ENCODE results near the gene TGDS.
"Not testable (repeated sequence)": the region's sequence is repeated elsewhere in the genome, so short reads cannot be mapped to it uniquely, and the experiment has no call there.

Gene TGDS

DNA sequence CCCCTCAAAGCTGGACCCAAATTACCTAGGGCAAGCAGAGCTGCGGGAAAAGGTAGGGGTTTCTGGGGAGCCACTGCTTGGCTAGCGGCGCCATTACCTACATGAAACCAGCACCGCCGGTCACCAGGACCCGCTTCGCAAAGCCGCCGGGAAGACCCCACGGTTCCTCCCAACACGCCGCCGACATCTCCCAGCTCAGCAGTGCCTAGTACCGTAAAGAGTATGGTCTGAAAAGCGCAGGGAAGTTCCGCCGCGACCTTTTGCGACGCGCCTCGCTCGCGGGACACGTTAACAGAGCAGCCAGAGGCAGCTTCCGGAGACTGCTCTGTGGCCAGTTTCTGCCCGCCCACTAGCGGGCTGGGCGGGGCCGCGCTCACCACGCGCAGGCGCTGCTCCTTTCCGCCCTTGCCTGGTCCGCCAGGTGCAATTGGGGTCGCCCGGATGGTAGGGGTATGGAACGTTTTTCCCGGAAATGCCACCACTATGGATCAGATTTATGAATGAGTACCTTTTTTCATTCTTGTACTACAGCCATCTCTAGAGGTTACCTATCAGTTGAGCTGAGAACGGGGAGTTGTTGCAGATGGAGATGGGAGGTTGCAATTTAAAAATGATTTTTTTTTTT is at the start of gene TGDS:
TGDS (minus strand) TSS at position 203 of the 625 bp plus-strand sequence; CDS start at position 187, 16 bp downstream.
- DNase-seq: peak; percentile 98

DNA sequence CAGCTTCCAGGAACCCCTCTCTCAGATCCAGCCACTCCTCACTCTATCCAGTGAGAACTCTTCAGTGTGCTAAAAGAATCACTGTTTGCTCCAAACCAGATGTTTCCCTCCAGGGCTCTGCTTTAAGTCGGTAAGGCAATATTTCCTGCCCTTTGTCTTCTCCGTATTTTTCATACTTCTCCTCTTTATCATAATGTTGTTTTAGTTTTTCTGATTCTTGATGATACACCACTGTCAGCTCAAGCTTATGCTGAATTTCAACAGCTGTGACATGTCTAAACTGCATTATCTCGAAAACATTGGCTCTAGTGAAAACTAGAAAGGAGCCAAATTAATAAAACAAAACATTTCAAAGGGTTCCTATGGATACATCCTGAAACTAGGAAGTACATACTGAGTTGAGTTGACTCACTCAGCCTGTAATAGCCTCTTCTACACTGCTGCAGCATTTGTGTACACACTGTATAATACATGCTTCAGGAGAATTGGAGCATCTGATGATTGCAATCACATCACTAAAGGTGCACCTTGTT is 45.5 kb upstream of the TGDS start:
- no peak for DNase-seq

DNA sequence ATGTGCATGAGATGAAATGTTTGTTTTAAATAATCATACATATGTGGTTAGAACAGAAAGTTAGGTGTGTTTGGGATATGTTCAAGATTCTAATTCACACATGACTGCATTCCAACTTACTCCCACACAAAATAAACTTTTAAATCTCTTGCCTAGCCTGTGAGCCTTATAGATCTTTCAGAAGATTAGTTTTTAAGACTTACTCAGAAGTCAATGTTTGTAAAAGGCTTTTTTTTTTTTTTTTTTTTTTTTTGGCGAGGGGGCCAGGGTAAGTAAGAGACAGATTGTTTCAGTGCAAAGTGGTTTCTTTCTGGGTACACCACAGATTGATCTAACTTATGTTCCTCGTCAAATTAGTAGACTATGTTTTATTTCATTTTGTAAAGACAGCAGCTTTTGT is 44.8 kb upstream of the TGDS start:
- no peak for DNase-seq

DNA sequence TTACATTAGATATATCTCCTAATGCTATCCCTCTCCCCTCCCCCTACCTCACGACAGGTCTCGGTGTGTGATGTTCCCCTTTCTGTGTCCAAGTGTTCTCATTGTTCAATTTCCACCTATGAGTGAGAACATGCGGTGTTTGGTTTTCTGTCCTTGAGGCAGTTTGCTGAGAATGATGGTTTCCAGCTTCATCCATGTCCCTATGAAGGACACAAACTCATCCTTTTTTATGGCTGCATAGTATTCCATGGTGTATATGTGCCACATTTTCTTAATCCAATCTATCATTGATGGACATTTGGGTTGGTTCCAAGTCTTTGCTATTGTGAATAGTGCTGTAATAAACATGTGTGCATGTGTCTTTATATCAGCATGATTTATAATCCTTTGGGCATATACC is 41.7 kb upstream of the TGDS start:
- not testable (repeated sequence) for DNase-seq

DNA sequence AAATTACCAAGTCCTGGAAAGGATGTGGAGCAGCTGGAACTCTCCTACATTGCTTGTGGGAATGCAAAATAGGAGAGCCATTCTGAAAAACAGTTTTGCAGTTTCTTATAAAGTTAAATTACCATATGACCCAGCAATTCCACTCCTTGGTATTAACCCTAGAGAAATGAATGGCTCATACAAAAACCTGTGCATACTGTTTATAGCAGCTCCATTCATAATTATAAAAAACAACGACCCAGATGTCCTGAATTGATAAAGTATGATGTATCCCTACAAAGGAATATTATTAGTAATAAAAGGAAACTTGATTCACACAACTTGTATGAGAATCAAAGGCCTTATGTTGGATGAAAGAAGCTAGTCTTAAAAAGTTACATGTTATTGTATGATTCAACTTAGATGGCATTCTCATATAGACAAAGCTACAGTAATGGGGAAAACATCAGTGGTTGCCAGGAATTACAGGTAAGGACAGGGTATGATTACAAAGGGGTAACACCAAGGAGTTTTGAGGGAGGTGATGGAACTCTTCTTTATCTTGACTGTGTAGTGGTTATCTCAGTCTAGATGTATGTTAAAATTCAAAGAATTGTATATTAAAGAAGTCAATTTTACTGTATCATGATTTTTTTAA is 41.1 kb upstream of the TGDS start:
- no peak for DNase-seq

DNA sequence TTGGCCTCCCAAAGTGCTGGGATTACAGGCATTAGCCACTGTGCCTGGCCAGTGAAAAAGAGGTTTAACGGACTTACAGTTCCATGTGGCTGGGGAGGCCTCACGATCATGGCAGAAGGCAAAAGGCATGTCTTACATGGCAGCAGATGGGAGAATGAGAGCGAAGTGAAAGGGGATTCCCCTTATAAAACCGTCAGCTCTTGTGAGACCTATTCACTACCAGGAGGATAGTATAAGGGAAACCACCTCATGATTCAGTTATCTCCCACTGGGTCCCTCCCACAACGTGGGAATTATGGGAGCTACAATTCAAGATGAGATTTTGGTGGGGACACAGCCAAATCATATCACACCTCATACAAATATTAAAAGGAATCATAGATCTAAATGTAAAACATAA is 40.1 kb upstream of the TGDS start:
- DNase-seq: peak; percentile 66

DNA sequence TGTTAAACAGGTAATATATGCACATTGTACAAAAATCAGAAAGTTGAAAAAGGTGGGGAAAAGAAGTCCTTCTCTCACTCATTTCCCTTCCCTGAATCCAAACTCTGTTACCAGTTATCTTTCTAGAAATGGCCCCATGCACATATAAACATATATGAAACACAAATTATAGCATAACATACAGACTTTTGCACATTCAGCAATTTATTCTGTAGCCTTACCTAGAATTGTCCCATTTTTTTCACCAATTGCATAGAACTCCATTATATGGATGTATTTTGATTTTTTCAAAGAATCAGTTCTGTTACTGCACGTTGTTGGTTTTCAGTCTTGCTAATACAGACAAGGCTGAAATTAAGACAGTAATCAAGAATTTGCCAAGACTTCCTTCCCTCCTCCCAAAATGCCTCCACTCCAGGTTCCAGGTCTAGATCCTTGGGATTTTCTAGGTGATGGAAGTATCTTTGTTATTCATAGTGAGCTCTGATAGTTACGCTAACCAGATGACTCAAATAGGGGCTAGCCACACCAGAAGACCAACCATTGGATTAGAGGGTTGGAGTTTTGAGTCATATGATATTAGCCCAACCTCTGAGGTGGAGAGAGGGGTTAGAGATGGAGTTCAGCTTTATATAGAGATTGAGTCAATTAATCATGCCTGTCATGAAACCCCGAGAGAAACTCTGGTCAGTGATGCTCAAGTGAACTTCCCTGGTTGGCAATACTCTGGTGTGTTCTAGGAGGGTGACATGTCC is 36.5 kb upstream of the TGDS start:
- DNase-seq: no peak

DNA sequence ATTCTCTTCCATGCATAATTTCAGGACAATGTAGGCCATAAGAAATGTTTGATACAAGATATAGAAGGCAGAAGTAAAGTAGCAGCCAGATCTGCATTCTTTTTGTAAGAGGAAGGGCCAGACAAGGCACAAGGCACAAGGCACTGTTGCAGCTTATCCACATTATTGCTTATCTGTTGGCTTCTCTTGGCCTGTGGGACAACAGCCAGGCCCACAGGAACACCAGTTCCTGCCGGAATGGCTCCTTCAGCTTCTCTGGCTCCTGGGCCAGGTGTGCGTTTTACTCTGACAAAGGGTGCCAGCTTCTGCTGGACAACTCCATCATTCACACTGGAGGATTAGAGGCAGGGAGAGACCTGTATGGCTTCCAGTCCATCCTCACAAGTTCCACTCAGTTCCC is 34.9 kb upstream of the TGDS start:
- no peak for DNase-seq

- no peak for DNase-seq
These were observed 27.4 kb upstream of the TGDS start for GRCh38 chr13:94623316-94623715.

GRCh38 chr13:94622344-94622743 is 26.4 kb upstream of the TGDS start:
- no peak for DNase-seq

DNA sequence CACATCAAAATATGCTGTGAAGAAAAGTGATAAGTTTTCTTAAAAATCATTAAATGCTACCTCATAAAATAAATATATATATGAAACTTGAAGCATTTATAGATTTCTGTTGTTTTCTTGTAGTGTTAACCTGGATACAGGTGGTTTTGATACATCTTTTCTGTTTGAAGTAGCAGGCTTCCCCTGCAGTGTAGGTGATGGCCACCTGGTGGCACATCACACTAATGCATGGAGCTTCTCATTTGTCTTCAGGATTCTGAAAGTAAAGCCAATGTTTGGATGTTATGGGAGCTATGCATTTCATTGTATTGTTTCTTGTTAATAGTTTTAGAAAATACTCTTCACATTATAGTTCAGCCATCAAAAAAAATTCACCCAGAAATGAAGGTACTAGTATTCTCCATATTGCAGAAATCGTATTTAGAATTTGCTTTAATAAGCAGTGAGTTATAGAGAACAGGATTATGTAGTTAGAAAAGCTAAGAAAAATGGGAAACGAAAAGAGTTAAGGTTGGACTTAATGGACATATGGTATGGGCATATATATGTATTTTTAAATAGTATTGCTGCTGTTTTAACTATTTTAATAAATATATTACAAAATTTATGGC is 24.4 kb upstream of the TGDS start:
- peak; percentile 81 for DNase-seq

DNA sequence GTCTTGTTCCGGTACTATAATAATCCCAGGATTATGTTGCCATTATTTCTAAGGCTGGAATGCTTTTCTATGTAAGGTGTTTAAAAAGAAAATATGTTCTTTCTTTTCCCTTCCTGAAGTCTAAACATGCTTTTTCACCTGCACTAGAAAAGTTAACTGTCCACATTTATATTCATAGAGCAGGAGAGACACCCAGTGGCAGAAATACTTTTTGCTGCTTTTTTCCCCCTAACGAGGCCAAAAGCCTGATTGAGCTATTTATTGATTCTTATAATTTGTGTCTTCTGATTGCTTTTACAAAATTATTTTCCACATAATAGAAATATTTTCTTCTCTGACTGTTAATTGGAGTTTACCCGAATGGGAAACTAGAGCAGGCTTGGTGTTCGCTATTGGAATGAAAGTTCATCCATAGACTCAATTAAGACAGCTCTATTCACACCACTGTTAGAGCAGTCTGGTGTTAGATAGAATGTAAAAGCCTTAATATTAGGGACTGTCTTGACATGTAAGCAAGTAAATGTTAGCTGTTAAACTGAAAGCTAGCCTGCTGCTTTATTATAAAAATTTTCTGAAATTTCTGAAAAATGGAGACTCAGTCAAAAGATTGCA is 21.5 kb upstream of the TGDS start:
- DNase-seq: peak; percentile 80

GRCh38 chr13:94613051-94613450 is 17.1 kb upstream of the TGDS start:
- DNase-seq: peak; percentile 99

DNA sequence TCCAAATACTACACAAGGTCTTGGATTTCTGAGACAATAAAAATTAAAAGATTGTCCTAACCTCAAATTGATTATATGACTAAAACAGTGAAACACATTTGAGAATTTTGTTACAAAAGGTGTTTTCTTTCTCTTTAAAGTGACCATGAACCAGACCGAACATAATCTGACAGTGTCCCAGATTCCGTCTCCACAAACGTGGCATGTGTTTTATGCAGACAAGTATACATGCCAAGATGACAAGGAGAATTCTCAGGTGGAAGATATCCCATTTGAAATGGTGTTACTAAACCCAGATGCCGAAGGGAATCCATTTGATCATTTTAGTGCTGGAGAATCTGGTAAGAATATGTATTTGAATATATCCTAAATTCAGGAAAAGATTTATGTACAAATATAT is 16.1 kb upstream of the TGDS start:
- peak; percentile 80 for DNase-seq

GRCh38 chr13:94610475-94610874 is 14.5 kb upstream of the TGDS start:
- no peak for DNase-seq

DNA sequence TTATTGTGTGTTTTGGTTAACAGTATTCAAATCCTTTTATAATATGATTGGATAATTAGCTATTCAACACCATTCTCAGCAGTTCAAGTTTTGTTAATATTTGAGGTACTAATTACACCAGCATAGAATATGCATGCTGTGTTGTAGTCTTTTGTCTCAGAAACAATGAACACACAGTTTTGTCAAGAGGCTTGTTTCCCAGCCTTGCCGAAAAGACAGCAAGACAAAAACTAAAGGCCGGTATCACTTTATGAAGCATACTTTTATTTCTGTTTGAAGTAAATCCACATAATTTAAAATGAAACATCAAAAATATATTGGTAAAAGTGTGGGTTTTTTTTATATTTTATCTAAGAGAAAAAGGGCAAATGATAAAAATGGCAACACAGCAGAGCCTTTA is 13.2 kb upstream of the TGDS start:
- DNase-seq: no peak

GRCh38 chr13:94608586-94608985 is 12.6 kb upstream of the TGDS start:
- DNase-seq: peak; percentile 58

- no peak for DNase-seq
These were observed 12.0 kb upstream of the TGDS start for GRCh38 chr13:94607939-94608338.

GRCh38 chr13:94607056-94607455 is 11.1 kb upstream of the TGDS start:
- DNase-seq: no peak

- peak; percentile 69 for DNase-seq
These were observed 6.5 kb upstream of the TGDS start for GRCh38 chr13:94602467-94602866.

DNA sequence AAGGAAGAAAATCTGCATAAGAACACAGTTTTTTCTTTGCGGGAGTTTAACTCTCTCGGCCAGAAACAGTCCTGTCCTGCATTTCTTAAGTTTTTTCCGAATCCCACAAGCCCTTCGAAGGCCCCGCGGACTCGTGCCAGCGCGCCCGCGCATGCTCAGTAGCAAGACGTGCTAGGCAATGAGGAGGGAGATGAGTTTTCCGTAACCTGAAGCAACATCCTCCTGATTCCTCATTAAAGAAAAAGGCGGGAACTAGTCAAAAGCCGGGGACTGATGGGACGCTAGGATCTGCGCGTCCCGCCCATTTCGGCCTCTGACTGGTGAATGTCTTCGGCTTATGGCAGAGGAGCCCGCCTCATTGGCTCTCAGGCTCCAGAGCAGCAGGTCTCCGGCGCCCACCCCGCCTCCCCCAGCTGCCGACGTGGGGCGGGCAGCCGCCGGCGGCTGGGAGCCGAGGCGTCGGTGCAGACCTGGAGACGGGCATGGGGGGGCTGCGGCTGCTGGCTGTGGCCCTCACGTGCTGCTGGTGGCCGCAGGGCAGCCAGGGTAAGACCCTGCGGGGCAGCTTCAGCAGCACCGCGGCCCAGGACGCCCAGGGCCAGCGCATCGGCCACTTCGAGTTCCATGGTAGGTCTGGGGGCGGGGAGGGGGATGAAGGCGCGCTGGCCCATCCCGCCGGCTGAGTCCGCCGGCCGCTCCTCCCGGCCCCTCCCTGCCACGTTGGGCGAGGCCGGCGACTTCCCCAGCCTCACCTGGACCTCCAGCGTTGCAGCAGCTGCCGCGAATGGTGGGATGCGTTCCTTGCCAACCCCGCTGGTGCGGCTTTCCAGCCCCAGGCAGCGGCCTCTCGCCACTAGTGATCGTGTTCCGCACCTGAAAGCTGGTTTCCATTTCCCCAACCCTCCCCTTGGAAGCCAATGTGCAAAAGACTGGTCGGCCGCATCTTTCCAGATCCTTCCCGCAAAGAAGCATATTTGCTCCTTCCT is 5.8 kb upstream of the TGDS start, which contains the start of gene GPR180:
GPR180 (plus strand) TSS at position 412 of the 986 bp plus-strand sequence; CDS start at position 483, 71 bp downstream.
- DNase-seq: peak; percentile 100

DNA sequence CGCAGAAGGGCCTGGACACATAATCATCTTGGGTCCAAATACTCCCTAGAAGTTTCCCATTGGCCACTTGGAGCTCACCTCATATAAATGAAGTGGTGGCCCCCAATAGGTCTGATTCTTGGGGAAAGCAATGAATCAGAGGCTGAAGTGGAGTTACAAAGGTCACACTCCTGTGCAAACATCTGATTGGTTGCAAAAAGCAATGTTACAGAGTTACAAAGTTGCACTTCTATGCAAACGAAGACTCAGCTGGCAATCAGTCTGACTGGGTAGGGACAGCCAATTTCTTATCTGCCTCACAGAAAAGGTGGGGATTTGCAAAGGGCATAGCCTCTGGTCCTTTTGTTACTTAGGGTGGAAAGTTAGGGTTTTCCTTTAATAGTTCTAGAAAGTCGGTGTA is 3.9 kb upstream of the TGDS start:
- no peak for DNase-seq

All from NCI-H82 (cell line).